A549 treated with ZK216348 at 1 μM for 4 hours (cell line): ENCODE measurements around the gene TUBGCP2. TPM values are rescaled to one million over a fixed set of nuclear protein-coding genes. Genes with fewer than 3 reads are reported as not detected.

Source experiments
- total RNA-seq: library from RNA; stranded (reverse); fragments of 200-300 nt; extraction: Qiagen RNA extraction; gene quantifications from 5 replicates; pipeline ENCODE4 v1.2.3, GENCODE V29; 2022; ENCODE audit warnings: low read depth

TUBGCP2 gene, protein sequence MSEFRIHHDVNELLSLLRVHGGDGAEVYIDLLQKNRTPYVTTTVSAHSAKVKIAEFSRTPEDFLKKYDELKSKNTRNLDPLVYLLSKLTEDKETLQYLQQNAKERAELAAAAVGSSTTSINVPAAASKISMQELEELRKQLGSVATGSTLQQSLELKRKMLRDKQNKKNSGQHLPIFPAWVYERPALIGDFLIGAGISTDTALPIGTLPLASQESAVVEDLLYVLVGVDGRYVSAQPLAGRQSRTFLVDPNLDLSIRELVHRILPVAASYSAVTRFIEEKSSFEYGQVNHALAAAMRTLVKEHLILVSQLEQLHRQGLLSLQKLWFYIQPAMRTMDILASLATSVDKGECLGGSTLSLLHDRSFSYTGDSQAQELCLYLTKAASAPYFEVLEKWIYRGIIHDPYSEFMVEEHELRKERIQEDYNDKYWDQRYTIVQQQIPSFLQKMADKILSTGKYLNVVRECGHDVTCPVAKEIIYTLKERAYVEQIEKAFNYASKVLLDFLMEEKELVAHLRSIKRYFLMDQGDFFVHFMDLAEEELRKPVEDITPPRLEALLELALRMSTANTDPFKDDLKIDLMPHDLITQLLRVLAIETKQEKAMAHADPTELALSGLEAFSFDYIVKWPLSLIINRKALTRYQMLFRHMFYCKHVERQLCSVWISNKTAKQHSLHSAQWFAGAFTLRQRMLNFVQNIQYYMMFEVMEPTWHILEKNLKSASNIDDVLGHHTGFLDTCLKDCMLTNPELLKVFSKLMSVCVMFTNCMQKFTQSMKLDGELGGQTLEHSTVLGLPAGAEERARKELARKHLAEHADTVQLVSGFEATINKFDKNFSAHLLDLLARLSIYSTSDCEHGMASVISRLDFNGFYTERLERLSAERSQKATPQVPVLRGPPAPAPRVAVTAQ
- 34.9 to 49.3 TPM (median 41.2 TPM) in 5 replicates for total RNA-seq

DNA sequence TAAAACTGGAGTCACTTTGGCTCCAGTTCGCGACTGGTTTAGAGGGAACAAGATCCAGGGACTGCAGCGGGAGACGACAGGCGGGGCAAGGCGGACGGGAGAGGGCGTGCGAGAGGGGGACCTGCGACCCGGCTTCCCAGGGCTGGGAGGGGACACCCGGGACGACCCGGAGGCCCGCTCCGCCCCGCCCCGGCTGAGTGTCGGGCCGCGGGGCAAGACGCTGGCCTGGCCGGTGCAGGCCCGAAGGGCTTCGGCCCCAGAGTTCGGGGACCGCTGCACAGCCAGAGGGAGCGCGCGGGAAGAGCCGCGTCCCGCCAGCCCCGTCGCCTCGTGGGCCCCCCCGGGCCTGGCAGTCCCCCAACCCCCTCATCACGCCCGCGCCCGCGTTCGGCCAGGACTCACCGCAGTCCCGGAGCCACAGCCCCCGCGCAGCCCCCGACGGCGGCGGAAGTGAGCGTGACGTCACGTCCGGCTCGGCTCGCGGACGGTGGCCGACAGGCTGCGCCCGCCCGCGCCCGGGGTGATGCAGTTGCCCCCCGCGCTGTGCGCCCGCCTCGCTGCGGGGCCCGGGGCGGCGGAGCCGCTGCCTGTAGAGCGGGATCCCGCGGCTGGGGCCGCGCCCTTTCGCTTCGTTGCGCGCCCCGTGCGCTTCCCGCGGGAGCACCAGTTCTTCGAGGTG is at the start of gene TUBGCP2, which contains the start of gene ZNF511:
TUBGCP2 (minus strand) TSS at position 452 of the 679 bp plus-strand sequence. CDS start 5,931 bp downstream, outside the sequence.
ZNF511 (plus strand) TSS at position 494 of the 679 bp plus-strand sequence; CDS start at position 524, 30 bp downstream.

DNA sequence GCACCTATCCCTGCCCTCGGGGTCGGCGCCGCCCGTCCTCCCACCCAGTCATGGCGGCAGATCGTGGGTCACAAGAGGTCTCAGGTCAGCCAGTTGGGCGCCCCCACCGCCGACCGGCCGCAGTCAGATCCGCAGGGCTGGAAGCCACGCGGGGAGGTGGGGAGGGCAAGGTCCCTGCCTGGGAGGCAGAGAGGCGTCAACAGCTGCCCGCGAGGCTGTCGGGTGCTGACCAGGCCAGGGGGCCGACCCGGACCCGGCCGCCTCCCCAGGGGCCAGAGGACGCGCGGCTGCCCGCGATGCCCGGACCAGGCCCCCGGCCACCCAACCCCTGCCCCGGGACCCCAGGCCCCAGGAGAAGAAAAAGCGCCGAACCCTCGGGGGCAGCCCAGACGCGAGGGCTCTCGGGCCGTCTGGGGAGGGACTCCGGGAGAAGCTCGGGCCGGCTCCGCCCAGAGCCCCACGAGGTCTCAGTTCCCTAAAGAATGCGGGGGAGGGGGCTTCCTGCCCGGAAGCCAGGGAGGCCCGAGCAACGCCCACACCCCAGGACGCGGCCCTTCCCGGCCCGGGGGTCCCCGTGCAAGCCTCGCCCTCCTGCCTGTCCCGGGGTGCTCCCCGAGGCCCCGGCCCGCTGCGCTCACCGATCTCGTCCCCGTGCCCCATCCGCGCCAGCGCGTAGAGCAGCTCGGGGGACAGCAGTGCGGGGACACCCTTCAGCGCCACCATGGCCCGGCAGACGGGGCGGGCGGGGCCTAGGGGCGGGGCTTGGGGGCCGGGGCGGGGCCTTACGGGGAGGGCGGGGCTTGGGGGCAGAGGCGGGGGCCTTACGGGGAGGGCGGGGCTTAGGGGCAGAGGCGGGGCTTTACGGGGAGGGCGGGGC is 48.9 kb upstream of the TUBGCP2 start, which contains the start of gene FUOM:
FUOM (minus strand) TSS at position 735 of the 877 bp plus-strand sequence; CDS start at position 723, 12 bp downstream.

GRCh38 chr10:133336577-133337369 is 28.1 kb upstream of the TUBGCP2 start, which contains the start of gene CALY:
Gene CALY (minus strand): TSS chr10:133336896. CDS start chr10:133328989, 7,907 bp downstream.

GRCh38 chr10:133276435-133277201 is 32.1 kb downstream of the TUBGCP2 start, which contains the start of gene ADAM8:
Gene ADAM8 (minus strand): TSS chr10:133276868. CDS start chr10:133276817, 51 bp downstream.

DNA sequence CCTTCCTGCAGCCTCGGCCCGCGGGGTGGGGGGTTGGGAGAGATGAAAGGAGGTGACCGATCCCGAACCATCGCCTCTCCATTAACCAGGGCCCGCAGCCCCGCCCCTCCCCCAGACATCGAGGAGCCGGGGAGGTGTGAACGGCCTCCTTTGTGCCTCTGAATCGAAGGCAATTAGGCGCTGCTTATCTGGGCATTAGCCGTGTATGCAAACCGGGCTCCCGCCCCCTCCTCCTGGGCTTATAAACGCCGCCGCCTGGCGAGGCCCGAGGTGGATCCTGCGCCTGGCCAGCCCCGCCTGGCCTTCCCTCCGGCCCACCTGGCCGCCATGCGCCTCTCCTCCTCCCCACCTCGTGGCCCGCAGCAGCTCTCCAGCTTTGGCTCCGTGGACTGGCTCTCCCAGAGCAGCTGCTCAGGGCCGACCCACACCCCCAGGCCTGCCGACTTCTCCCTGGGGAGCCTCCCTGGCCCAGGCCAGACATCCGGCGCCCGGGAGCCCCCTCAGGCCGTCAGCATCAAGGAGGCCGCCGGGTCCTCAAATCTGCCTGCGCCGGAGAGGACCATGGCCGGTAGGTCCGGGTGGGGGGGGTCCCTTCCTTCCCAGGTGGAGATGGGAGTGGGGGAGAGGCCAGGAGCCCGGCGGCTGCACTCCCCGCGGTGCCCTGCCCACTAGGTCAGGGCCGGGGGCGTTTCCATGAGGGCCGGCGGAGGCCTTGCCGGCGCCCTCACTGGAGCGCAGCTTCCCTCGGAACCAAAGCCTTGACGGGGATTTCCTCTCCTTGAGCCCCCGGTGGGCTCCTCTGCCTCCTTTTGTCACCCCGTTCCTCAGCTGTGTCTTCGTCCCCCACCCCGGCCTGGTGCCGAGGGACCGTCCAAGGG is 70.8 kb downstream of the TUBGCP2 start, which contains the start of gene VENTX:
VENTX (plus strand) TSS at position 268 of the 878 bp plus-strand sequence; CDS start at position 328, 60 bp downstream.

GRCh38 chr10:133230044-133230361 is 78.7 kb downstream of the TUBGCP2 start, which contains the start of gene UTF1:
Gene UTF1 (plus strand): TSS chr10:133230217. CDS start chr10:133230289, 72 bp downstream.

Other genes starting within 250 kb of the TUBGCP2 start
- gene ADGRA1, start 220.9 kb downstream of the TUBGCP2 start, total RNA-seq: 0.12 to 0.19 TPM (median 0.15 TPM) in 5 replicates
- 0.52 to 2.4 TPM (median 0.87 TPM) in 5 replicates for gene KNDC1, start 148.7 kb downstream of the TUBGCP2 start, total RNA-seq
- gene UTF1, start 78.7 kb downstream of the TUBGCP2 start, total RNA-seq: not detected in 5 replicates
- not detected in 5 replicates for gene VENTX, start 71.0 kb downstream of the TUBGCP2 start, total RNA-seq
- gene ADAM8, start 32.0 kb downstream of the TUBGCP2 start, total RNA-seq: 1.0 to 4.5 TPM (median 3.3 TPM) in 5 replicates
- gene ZNF511, start within 50 bp of the TUBGCP2 start, total RNA-seq: 49.5 to 76.3 TPM (median 61.5 TPM) in 5 replicates
- gene CALY, start 28.0 kb upstream of the TUBGCP2 start, total RNA-seq: 0.42 to 1.6 TPM (median 0.70 TPM) in 5 replicates
- not detected in 5 replicates for gene PRAP1, start 38.5 kb upstream of the TUBGCP2 start, total RNA-seq
- gene FUOM, start 49.1 kb upstream of the TUBGCP2 start, total RNA-seq: 9.9 to 16.2 TPM (median 11.9 TPM) in 5 replicates
- gene ECHS1, start 64.5 kb upstream of the TUBGCP2 start, total RNA-seq: 122 to 153 TPM (median 138 TPM) in 5 replicates
- gene PAOX, start 70.4 kb upstream of the TUBGCP2 start, total RNA-seq: 1.6 to 2.2 TPM (median 1.9 TPM) in 5 replicates
- 37.4 to 57.0 TPM (median 51.0 TPM) in 5 replicates for gene MTG1, start 85.3 kb upstream of the TUBGCP2 start, total RNA-seq
- gene SPRN, start 115.8 kb upstream of the TUBGCP2 start, total RNA-seq: 0.17 to 0.35 TPM (median 0.27 TPM) in 5 replicates
- gene SCART1, start 145.1 kb upstream of the TUBGCP2 start, total RNA-seq: 0.07 to 0.31 TPM (median 0.21 TPM) in 5 replicates
- 0.26 to 0.37 TPM (median 0.31 TPM) in 4 of 5 replicates, not detected in the other for gene CYP2E1, start 218.5 kb upstream of the TUBGCP2 start, total RNA-seq